Panc1 (cell line): ENCODE results near the gene DHX34. TPM values are rescaled to one million over a fixed set of nuclear protein-coding genes. Genes with fewer than 3 reads are reported as not detected.

Source experiments
- ATAC-seq: fragments of 200-7000 bp; cut with Tn5 transposase; 2 replicates; pipeline ENCODE4 v1.9.1; 2020; ENCODE audit warnings: mild to moderate bottlenecking, moderate library complexity
- BruUV-seq: library from RNA; stranded (reverse); fragments of 400-500 nt; replicated peaks from 2 replicates; lab custom pipeline; 2021; lab: Mats Ljungman, UMichigan
- CTCF ChIA-PET: fragments of 300-600 bp; sonication (Branson Sonifier 250); formaldehyde crosslinking; loops from one replicate; lab custom pipeline; 2022; ENCODE audit warnings: antibody characterized with exemption; lab: Charles Lee
- POLR2A ChIA-PET: fragments of 300-600 bp; sonication (Branson Sonifier 250); formaldehyde crosslinking; loops from one replicate; lab custom pipeline; 2022; ENCODE audit warnings: antibody characterized with exemption; lab: Charles Lee
- DNase-seq: peaks from one replicate; pipeline ENCODE4 v3.0.0-alpha.2; 2010; ENCODE audit warnings: low read depth, low spot score
- H3K27ac ChIP-seq: 2 replicates; pipeline ENCODE4 v1.5.1; 2011; ENCODE audit warnings: mild to moderate bottlenecking, low read length, inconsistent platforms
- H3K27me3 ChIP-seq: fragments of 200-500 bp; sonication (Bioruptor generic); 2 replicates; pipeline ENCODE4 v1.6.0; 2014; ENCODE audit warnings: low read length, inconsistent platforms; ENCODE audit not compliant: control insufficient read depth, insufficient read depth
- H3K36me3 ChIP-seq: fragments of 200-500 bp; sonication (Bioruptor generic); 2 replicates; pipeline ENCODE4 v1.5.1; 2014; ENCODE audit warnings: inconsistent platforms, mild to moderate bottlenecking, low read length, moderate library complexity; ENCODE audit not compliant: control insufficient read depth, insufficient read depth
- H3K4me1 ChIP-seq: 2 replicates; pipeline ENCODE4 v1.5.1; 2011; ENCODE audit warnings: inconsistent platforms, mild to moderate bottlenecking, low read length, moderate library complexity; ENCODE audit not compliant: control insufficient read depth, insufficient read depth
- H3K4me3 ChIP-seq, 2 experiments: 2 replicates each; pipeline ENCODE4 v1.5.1; 2011 to 2012; ENCODE audit warnings: low read depth in 2 of 2, low read length in 2 of 2, mild to moderate bottlenecking in 2 of 2, inconsistent platforms in 1 of 2, moderate library complexity in 1 of 2
- H3K9me3 ChIP-seq: fragments of 200-500 bp; sonication (Bioruptor generic); 2 replicates; pipeline ENCODE4 v1.5.1; 2014; ENCODE audit warnings: low read depth, mild to moderate bottlenecking, inconsistent platforms, low read length, moderate library complexity; ENCODE audit not compliant: control insufficient read depth, insufficient read depth
- POLR2AphosphoS5 ChIP-seq: IDR thresholded peaks from 2 replicates; pipeline ENCODE4 v1.6.1; 2012; ENCODE audit warnings: mild to moderate bottlenecking, low read depth, low read length, moderate library complexity
- SIN3A ChIP-seq: IDR thresholded peaks from 2 replicates; pipeline ENCODE4 v1.6.1; 2012; ENCODE audit warnings: low read depth, mild to moderate bottlenecking, low read length, moderate library complexity, borderline replicate concordance; ENCODE audit not compliant: insufficient read depth
- TCF7L2 ChIP-seq: IDR thresholded peaks from 2 replicates; pipeline ENCODE4 v1.6.1; 2011; ENCODE audit warnings: mild to moderate bottlenecking, low read depth, low read length, inconsistent platforms
- in situ Hi-C: cut with HindIII; loops from 2 replicates; pipeline ENCODE4 v1.10.0; 2016; ENCODE audit warnings: low sequenced_read_pairs, low pct_unique_long_range_greater_than_20kb
- intact Hi-C: fragments of 100-400 bp; cut with micrococcal nuclease; formaldehyde crosslinking; loops from one replicate; pipeline ENCODE4 v1.10.0; 2022; ENCODE audit not compliant: unreplicated experiment
- total RNA-seq: library from RNA; stranded (reverse); gene quantifications from one replicate; pipeline ENCODE4 v1.2.1, GENCODE V29; 2021; ENCODE audit not compliant: unreplicated experiment
- TF ChIP-seq, protein P1 (sequence below): fragments of 450-650 bp; IDR thresholded peaks from 2 replicates; pipeline ENCODE4 v1.5.1; 2017; ENCODE audit warnings: mild to moderate bottlenecking
- TF ChIP-seq, protein P2 (sequence below), 2 experiments: IDR thresholded peaks; 2 replicates each; pipeline ENCODE4 v1.6.1; 2011 to 2012; ENCODE audit warnings: low read depth in 2 of 2, control low read depth in 1 of 2, low read length in 1 of 2, mild to moderate bottlenecking in 1 of 2, moderate library complexity in 1 of 2; ENCODE audit not compliant: insufficient read depth in 1 of 2

Gene DHX34
- total RNA-seq, 1 experiment from 2014 or later, result 29.2 TPM

DNA sequence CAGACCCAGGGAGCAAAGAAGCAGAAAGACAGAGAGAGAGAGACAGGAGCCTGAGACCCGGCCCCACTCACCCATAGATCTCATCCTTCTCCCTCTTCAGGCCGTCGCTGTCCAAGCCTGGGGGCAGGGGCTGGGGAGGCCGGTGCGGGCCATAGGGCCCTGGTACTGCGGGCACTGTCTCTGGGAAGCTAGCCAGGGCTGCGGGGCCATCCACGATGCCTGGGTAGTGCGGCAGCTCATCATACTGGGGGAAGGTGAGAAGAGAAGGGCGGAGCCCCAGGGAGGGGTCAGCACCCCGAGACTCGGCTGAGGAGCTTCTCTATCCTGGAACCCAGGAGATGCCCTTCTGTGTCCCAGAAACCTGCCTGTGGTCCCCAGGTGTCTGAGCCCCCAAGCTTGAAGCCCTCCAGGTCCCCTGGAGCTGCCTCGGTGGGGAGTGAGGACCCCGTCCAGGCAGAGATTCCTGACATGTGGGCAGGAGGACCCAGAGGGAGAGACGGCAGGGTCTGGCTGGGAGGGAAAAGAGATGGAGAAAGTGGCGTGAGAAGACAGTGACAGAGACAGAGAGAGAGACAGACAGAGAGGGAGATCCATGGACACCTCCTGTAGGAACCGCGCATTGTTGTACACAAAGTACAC lies 68.1 kb downstream of the DHX34 start:
- CTCF ChIA-PET, result no interaction called here
- in situ Hi-C loops, result no loop called here
- intact Hi-C loops, result no loop called here
- DNase-seq, result no peak
- TF ChIP-seq TCF7L2, result no peak
- TF ChIP-seq, protein P1, sequence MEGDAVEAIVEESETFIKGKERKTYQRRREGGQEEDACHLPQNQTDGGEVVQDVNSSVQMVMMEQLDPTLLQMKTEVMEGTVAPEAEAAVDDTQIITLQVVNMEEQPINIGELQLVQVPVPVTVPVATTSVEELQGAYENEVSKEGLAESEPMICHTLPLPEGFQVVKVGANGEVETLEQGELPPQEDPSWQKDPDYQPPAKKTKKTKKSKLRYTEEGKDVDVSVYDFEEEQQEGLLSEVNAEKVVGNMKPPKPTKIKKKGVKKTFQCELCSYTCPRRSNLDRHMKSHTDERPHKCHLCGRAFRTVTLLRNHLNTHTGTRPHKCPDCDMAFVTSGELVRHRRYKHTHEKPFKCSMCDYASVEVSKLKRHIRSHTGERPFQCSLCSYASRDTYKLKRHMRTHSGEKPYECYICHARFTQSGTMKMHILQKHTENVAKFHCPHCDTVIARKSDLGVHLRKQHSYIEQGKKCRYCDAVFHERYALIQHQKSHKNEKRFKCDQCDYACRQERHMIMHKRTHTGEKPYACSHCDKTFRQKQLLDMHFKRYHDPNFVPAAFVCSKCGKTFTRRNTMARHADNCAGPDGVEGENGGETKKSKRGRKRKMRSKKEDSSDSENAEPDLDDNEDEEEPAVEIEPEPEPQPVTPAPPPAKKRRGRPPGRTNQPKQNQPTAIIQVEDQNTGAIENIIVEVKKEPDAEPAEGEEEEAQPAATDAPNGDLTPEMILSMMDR, result no peak
- no peak for TF ChIP-seq SIN3A
- TF ChIP-seq, protein P2, sequence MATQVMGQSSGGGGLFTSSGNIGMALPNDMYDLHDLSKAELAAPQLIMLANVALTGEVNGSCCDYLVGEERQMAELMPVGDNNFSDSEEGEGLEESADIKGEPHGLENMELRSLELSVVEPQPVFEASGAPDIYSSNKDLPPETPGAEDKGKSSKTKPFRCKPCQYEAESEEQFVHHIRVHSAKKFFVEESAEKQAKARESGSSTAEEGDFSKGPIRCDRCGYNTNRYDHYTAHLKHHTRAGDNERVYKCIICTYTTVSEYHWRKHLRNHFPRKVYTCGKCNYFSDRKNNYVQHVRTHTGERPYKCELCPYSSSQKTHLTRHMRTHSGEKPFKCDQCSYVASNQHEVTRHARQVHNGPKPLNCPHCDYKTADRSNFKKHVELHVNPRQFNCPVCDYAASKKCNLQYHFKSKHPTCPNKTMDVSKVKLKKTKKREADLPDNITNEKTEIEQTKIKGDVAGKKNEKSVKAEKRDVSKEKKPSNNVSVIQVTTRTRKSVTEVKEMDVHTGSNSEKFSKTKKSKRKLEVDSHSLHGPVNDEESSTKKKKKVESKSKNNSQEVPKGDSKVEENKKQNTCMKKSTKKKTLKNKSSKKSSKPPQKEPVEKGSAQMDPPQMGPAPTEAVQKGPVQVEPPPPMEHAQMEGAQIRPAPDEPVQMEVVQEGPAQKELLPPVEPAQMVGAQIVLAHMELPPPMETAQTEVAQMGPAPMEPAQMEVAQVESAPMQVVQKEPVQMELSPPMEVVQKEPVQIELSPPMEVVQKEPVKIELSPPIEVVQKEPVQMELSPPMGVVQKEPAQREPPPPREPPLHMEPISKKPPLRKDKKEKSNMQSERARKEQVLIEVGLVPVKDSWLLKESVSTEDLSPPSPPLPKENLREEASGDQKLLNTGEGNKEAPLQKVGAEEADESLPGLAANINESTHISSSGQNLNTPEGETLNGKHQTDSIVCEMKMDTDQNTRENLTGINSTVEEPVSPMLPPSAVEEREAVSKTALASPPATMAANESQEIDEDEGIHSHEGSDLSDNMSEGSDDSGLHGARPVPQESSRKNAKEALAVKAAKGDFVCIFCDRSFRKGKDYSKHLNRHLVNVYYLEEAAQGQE (IDR thresholded peaks at IDR 0.05; ENCODE audit: insufficient read depth in 1 of 2, low read depth in 2 of 2, low read length in 1 of 2), result no peak; a peak in 1 of 4 replicates
- no peak for TF ChIP-seq POLR2AphosphoS5
- BruUV-seq, result TSS peak; percentile 46
- Histone ChIP-seq H3K4me3 (0 out of 4 replicates have a peak overlapping the region, but pooled peaks of 1 of the 2 experiments have one; percentile 39), H3K9me3 (no peaks in the 10 kb centered on the region), H3K36me3 (no peaks in the 10 kb centered on the region), H3K4me1 (peaks cover 4% of the 10 kb centered on the region), H3K27me3 (peaks cover 2% of the 10 kb centered on the region; the same call in 1 of the 2 replicates), H3K27ac (no peak overlapping the region)
- POLR2A ChIA-PET, result interaction anchor here (0.6 kb wide), 1 partner anchor 92 kb away, joined by 3 read pairs; no protein-coding TSS in a partner anchor
- peak; percentile 32 for ATAC-seq

DNA sequence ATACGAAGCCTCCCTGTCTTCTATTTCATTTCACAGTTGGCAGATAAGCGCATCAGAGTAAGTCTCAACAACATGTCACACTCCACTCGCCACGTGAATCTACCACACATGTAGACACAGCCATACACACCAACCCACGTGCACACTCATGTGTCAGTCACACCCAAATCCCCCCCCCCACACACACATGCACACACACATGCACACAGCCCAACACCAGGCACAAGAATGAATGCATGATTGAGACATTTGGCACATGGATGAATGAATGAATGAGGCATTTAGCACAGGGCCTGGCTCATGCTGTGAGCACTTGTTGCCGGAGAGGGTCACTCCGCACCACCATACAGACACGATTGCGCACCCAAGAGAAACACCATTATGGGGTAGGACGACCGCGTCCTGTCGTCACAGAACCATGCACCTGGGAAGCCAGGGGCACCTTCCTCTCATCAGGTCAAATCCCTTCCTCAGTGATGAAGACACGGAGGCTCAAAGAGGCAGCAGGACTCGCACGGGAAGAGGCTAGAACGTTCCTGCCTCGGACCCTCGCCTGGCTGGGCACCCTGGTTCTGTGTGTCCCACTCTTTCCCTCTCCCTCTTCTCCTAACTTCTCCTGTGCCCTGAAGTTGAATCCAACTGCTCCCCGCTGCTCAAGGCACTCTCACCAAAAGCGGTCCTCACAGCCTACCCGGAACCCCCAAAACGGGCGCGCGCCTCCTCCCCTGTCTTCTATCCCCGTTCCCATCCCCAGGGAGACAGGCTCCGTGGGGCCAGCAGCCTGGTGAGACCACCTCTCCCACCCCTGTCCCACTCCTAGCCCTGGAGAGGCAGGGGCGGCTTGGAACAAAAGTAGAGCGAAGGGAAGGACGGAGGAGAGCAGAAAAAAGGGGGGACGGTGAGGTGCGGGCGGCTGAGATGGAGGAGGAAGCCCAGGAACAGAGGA lies 68.9 kb downstream of the DHX34 start:
- no peak for DNase-seq
- H3K9me3 ChIP-seq, result no peaks in the 10 kb centered on the region
- in situ Hi-C loops, result no loop called here
- BruUV-seq, result no TSS peak
- TF ChIP-seq POLR2AphosphoS5 (no peak), TCF7L2 (no peak), SIN3A (no peak)
- TF ChIP-seq, protein P2 (IDR thresholded peaks at IDR 0.05; ENCODE audit: insufficient read depth in 1 of 2, low read depth in 2 of 2, low read length in 1 of 2), result no peak
- TF ChIP-seq, protein P1, result no peak
- H3K27me3 ChIP-seq, result peaks cover 8% of the 10 kb centered on the region; the same call in 1 of the 2 replicates
- H3K36me3 ChIP-seq, result no peaks in the 10 kb centered on the region
- peak overlapping the region; percentile 37 to 39 for H3K4me3 ChIP-seq
- H3K4me1 ChIP-seq, result peaks cover 4% of the 10 kb centered on the region
- no peak overlapping the region for H3K27ac ChIP-seq
- ChIA-PET CTCF (no interaction called here), POLR2A (no interaction called here)
- intact Hi-C loops, result no loop called here
- ATAC-seq, result peak; percentile 33; the same call in 1 of the 2 replicates
